MM.1S (cell line): Measurements from ENCODE around the gene BICDL2.

Experiments used
- CTCF ChIP-seq: fragments of 300-600 bp; sonication (generic); IDR thresholded peaks from 2 replicates; pipeline ENCODE4 v1.5.1; 2016; ENCODE audit warnings: antibody characterized with exemption, low read length, mixed read lengths
- EZH2 ChIP-seq: fragments of 300-600 bp; sonication (generic); optimal IDR thresholded peaks from 2 replicates; pipeline ENCODE3; 2017; ENCODE audit warnings: low read depth, mild to moderate bottlenecking, antibody characterized with exemption, low read length, mixed read lengths

GRCh38 chr16:2983706-2984136 lies 53.0 kb downstream of the BICDL2 start:
- TF ChIP-seq CTCF = peak; percentile 90
- TF ChIP-seq EZH2 = no peak
